HEK293 (cell line): ENCODE results near the gene RANBP2.

ENCODE experiments used
- GLIS1 ChIP-seq: fragments of 450-650 bp; formaldehyde crosslinking; IDR thresholded peaks from 2 replicates; pipeline ENCODE4 v1.5.1; 2016; ENCODE audit warnings: missing biosample characterization, missing genetic modification characterization
- IKZF3 ChIP-seq: fragments of 450-650 bp; IDR thresholded peaks from 2 replicates; pipeline ENCODE4 v1.5.0; 2018; ENCODE audit warnings: missing biosample characterization, mild to moderate bottlenecking, missing genetic modification characterization, moderate library complexity
- KLF10 ChIP-seq: fragments of 450-650 bp; IDR thresholded peaks from 2 replicates; pipeline ENCODE4 v1.5.1; 2018; ENCODE audit warnings: missing biosample characterization, mild to moderate bottlenecking, missing genetic modification characterization
- KLF7 ChIP-seq: fragments of 450-650 bp; formaldehyde crosslinking; IDR thresholded peaks from 2 replicates; pipeline ENCODE4 v1.5.1; 2016; ENCODE audit warnings: missing biosample characterization, missing genetic modification characterization, borderline replicate concordance
- PRDM4 ChIP-seq: fragments of 450-650 bp; formaldehyde crosslinking; IDR thresholded peaks from 2 replicates; pipeline ENCODE4 v1.5.1; 2017; ENCODE audit warnings: missing biosample characterization, missing genetic modification characterization
- REPIN1 ChIP-seq: fragments of 450-650 bp; formaldehyde crosslinking; IDR thresholded peaks from 2 replicates; pipeline ENCODE4 v1.5.1; 2017; ENCODE audit warnings: missing biosample characterization, missing genetic modification characterization, low read depth
- SP2 ChIP-seq: fragments of 450-650 bp; formaldehyde crosslinking; IDR thresholded peaks from 2 replicates; pipeline ENCODE4 v1.5.1; 2016; ENCODE audit warnings: missing biosample characterization, missing genetic modification characterization
- ZBTB11 ChIP-seq: fragments of 450-650 bp; formaldehyde crosslinking; conservative IDR thresholded peaks from 2 replicates; pipeline ENCODE4 v1.5.1; 2016; ENCODE audit warnings: low read depth, missing biosample characterization, missing genetic modification characterization
- ZFP37 ChIP-seq: fragments of 450-650 bp; formaldehyde crosslinking; IDR thresholded peaks from 2 replicates; pipeline ENCODE4 v1.5.1; 2016; ENCODE audit warnings: missing biosample characterization, missing genetic modification characterization
- ZIC2 ChIP-seq: fragments of 450-650 bp; formaldehyde crosslinking; IDR thresholded peaks from 2 replicates; pipeline ENCODE4 v1.5.1; 2016; ENCODE audit warnings: missing biosample characterization, missing genetic modification characterization
- ZNF112 ChIP-seq: fragments of 450-650 bp; formaldehyde crosslinking; IDR thresholded peaks from 2 replicates; pipeline ENCODE4 v1.5.0; 2017; ENCODE audit warnings: missing biosample characterization, missing genetic modification characterization
- ZNF202 ChIP-seq: fragments of 450-650 bp; formaldehyde crosslinking; IDR thresholded peaks from 2 replicates; pipeline ENCODE4 v1.5.1; 2016; ENCODE audit warnings: missing biosample characterization, missing genetic modification characterization, borderline replicate concordance
- ZNF274 ChIP-seq, 2 experiments: fragments of 200-500 bp in 1 of 2; fragments of 450-650 bp in 1 of 2; sonication (Bioruptor generic) in 1 of 2; formaldehyde crosslinking in 1 of 2; IDR thresholded peaks; 2 replicates each; pipeline versions ENCODE4 v1.5.1 to v1.6.1; 2014 to 2016; ENCODE audit warnings: borderline replicate concordance in 1 of 2, inconsistent platforms in 1 of 2, low read length in 1 of 2, missing biosample characterization in 1 of 2, missing genetic modification characterization in 1 of 2
- ZNF354C ChIP-seq: fragments of 450-650 bp; formaldehyde crosslinking; IDR thresholded peaks from 2 replicates; pipeline ENCODE4 v1.5.1; 2016; ENCODE audit warnings: missing biosample characterization, missing genetic modification characterization, low read depth, borderline replicate concordance
- ZNF658 ChIP-seq: fragments of 450-650 bp; formaldehyde crosslinking; IDR thresholded peaks from 2 replicates; pipeline ENCODE4; 2016; ENCODE audit warnings: missing biosample characterization, missing genetic modification characterization
- ZNF707 ChIP-seq: fragments of 450-650 bp; formaldehyde crosslinking; IDR thresholded peaks from 2 replicates; pipeline ENCODE4 v1.5.1; 2016; ENCODE audit warnings: missing biosample characterization, missing genetic modification characterization
- ZNF776 ChIP-seq: fragments of 450-650 bp; formaldehyde crosslinking; IDR thresholded peaks from 2 replicates; pipeline ENCODE4 v1.5.0; 2017; ENCODE audit warnings: missing biosample characterization, missing genetic modification characterization, borderline replicate concordance
- ZSCAN18 ChIP-seq: fragments of 450-650 bp; formaldehyde crosslinking; IDR thresholded peaks from 2 replicates; pipeline ENCODE4 v1.5.1; 2016; ENCODE audit warnings: missing biosample characterization, missing genetic modification characterization
- TF ChIP-seq, protein P1 (sequence below): fragments of 450-650 bp; formaldehyde crosslinking; IDR thresholded peaks from 2 replicates; pipeline ENCODE4 v1.5.1; 2016; ENCODE audit warnings: missing biosample characterization, missing genetic modification characterization
- TF ChIP-seq, protein P2 (sequence below): sonication (generic); formaldehyde crosslinking; IDR thresholded peaks from 2 replicates; pipeline ENCODE4 v1.8.1; 2022; ENCODE audit warnings: mild to moderate bottlenecking, moderate library complexity, missing genetic modification reagents
- TF ChIP-seq, protein P3 (sequence below): fragments of 450-650 bp; formaldehyde crosslinking; IDR thresholded peaks from 2 replicates; pipeline ENCODE4 v1.5.1; 2016; ENCODE audit warnings: missing biosample characterization, missing genetic modification characterization
- TF ChIP-seq, protein P4 (sequence below): fragments of 450-650 bp; formaldehyde crosslinking; IDR thresholded peaks from 2 replicates; pipeline ENCODE4 v1.5.1; 2016; ENCODE audit warnings: missing biosample characterization, missing genetic modification characterization
- TF ChIP-seq, protein P5 (sequence below): fragments of 450-650 bp; formaldehyde crosslinking; IDR thresholded peaks from 2 replicates; pipeline ENCODE4 v1.5.1; 2017; ENCODE audit warnings: missing biosample characterization, missing genetic modification characterization

RANBP2 gene

GRCh38 chr2:108719149-108720044 is at the start of gene RANBP2 (continued):
- no peak; the same call in 1 of the 2 replicates for TF ChIP-seq PRDM4 (tag by site-specific recombination)
- 0 out of 2 replicates have a peak, but pooled peaks have one; percentile 17 for TF ChIP-seq KLF10 (tag by site-specific recombination)
- no peak for TF ChIP-seq ZNF776 (tag by site-specific recombination)
- TF ChIP-seq ZIC2 (tag by site-specific recombination), result peak; percentile 63
- no peak for TF ChIP-seq ZNF274 (IDR thresholded peaks at IDR 0.05; ENCODE audit: low read length)
- no peak for TF ChIP-seq ZNF274 (tag by site-specific recombination; IDR thresholded peaks at IDR 0.05; ENCODE audit: borderline replicate concordance)
- TF ChIP-seq, protein P1, sequence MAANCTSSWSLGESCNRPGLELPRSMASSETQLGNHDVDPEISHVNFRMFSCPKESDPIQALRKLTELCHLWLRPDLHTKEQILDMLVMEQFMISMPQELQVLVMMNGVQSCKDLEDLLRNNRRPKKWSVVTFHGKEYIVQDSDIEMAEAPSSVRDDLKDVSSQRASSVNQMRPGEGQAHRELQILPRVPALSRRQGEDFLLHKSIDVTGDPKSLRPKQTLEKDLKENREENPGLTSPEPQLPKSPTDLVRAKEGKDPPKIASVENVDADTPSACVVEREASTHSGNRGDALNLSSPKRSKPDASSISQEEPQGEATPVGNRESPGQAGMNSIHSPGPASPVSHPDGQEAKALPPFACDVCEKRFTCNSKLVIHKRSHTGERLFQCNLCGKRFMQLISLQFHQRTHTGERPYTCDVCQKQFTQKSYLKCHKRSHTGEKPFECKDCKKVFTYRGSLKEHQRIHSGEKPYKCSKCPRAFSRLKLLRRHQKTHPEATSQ (tag by site-specific recombination), result 0 out of 2 replicates have a peak, but pooled peaks have one; percentile 25
- peak; percentile 45 for TF ChIP-seq GLIS1 (tag by site-specific recombination)
- no peak; the same call in 1 of the 2 replicates for TF ChIP-seq IKZF3 (tag by site-specific recombination)
- no peak for TF ChIP-seq ZNF658 (tag by site-specific recombination)
- TF ChIP-seq, protein P2, sequence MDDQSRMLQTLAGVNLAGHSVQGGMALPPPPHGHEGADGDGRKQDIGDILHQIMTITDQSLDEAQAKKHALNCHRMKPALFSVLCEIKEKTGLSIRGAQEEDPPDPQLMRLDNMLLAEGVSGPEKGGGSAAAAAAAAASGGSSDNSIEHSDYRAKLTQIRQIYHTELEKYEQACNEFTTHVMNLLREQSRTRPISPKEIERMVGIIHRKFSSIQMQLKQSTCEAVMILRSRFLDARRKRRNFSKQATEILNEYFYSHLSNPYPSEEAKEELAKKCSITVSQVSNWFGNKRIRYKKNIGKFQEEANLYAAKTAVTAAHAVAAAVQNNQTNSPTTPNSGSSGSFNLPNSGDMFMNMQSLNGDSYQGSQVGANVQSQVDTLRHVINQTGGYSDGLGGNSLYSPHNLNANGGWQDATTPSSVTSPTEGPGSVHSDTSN (CRISPR knock-in tag), result peak; percentile 67; the same call in 1 of the 2 replicates
- no peak for TF ChIP-seq ZNF707
- TF ChIP-seq, protein P3, sequence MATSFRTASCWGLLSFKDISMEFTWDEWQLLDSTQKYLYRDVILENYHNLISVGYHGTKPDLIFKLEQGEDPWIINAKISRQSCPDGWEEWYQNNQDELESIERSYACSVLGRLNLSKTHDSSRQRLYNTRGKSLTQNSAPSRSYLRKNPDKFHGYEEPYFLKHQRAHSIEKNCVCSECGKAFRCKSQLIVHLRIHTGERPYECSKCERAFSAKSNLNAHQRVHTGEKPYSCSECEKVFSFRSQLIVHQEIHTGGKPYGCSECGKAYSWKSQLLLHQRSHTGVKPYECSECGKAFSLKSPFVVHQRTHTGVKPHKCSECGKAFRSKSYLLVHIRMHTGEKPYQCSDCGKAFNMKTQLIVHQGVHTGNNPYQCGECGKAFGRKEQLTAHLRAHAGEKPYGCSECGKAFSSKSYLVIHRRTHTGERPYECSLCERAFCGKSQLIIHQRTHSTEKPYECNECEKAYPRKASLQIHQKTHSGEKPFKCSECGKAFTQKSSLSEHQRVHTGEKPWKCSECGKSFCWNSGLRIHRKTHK (tag by site-specific recombination), result no peak
- no peak for TF ChIP-seq ZNF202 (tag by site-specific recombination)
- peak; percentile 45; the same call in 1 of the 2 replicates for TF ChIP-seq SP2
- TF ChIP-seq REPIN1, result no peak
- no peak; the same call in 1 of the 2 replicates for TF ChIP-seq KLF7 (tag by site-specific recombination)
- no peak for TF ChIP-seq ZSCAN18 (tag by site-specific recombination)
- TF ChIP-seq ZBTB11 (tag by site-specific recombination), result peak; percentile 84
- TF ChIP-seq ZFP37 (tag by site-specific recombination), result peak; percentile 79
- no peak for TF ChIP-seq ZNF112 (tag by site-specific recombination)
- TF ChIP-seq, protein P4, sequence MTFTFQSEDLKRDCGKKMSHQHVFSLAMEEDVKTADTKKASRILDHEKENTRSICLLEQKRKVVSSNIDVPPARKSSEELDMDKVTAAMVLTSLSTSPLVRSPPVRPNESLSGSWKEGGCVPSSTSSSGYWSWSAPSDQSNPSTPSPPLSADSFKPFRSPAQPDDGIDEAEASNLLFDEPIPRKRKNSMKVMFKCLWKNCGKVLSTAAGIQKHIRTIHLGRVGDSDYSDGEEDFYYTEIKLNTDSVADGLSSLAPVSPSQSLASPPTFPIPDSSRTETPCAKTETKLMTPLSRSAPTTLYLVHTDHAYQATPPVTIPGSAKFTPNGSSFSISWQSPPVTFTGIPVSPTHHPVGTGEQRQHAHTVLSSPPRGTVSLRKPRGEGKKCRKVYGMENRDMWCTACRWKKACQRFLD (tag by site-specific recombination), result no peak; the same call in 1 of the 2 replicates
- no peak for TF ChIP-seq ZNF354C
- TF ChIP-seq, protein P5, sequence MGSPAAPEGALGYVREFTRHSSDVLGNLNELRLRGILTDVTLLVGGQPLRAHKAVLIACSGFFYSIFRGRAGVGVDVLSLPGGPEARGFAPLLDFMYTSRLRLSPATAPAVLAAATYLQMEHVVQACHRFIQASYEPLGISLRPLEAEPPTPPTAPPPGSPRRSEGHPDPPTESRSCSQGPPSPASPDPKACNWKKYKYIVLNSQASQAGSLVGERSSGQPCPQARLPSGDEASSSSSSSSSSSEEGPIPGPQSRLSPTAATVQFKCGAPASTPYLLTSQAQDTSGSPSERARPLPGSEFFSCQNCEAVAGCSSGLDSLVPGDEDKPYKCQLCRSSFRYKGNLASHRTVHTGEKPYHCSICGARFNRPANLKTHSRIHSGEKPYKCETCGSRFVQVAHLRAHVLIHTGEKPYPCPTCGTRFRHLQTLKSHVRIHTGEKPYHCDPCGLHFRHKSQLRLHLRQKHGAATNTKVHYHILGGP, result no peak
